ENCODE data around the gene ARHGAP31. TPM values are rescaled to one million over a fixed set of nuclear protein-coding genes. Genes with fewer than 3 reads are reported as not detected.

The ARHGAP31 gene
- total and polyA plus RNA-seq, 2 of the 8 experiments (the other 6 are each of a cell fraction or from before 2014, with no cell fraction given): 1.1 to 7.6 TPM

DNA sequence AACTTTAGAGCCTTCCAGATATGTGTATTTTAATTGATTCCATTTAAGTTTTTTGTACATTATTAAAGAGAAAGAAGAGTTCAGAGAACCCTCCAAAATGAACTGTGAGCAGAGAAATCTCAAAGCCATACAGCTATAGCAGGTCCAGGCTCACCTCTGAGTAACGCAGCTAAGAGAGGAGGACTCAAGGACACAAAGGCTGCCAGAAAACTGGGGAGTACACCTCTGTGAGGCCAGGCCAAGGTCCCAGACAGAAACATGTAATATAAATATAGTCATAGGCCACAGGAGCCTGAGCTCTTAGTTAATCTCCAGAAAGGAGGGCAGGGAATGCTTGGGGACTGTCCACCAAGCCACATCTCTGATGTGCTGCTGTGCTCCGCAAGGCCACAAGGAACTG is 102.7 kb downstream of the ARHGAP31 start:
- WGBS, 2 experiments (ENCODE audit: extremely low coverage in 1 of 2, insufficient coverage in 1 of 2, insufficient read length in 1 of 2, insufficient replicate concordance in 2 of 2, low coverage in 1 of 2, low lambda C conversion rate in 2 of 2, missing lambda C conversion rate in 1 of 2): 86% methylated on average over 2 of the region's 2 CpGs; no CpG with 5 or more reads in 1 of the 2 experiments
- H4K20me1 ChIP-seq (replicated peaks in 1 of 2; ENCODE audit: control insufficient read depth in 1 of 2, insufficient read depth in 2 of 2, low read length in 2 of 2): no peaks in the 10 kb centered on the region
- no peak for DNase-seq (ENCODE audit: low read depth in 1 of 2, low spot score in 2 of 2)
- H2BK12ac ChIP-seq (ENCODE audit: low read depth, low read length): 0 out of 2 replicates have a peak overlapping the region, but pooled peaks have one; percentile 34
- no peak overlapping the region for H3K23ac ChIP-seq (ENCODE audit: insufficient read length)
- H3K14ac ChIP-seq (ENCODE audit: insufficient read length): no peak overlapping the region
- TF ChIP-seq TEAD4 (IDR thresholded peaks at IDR 0.05; ENCODE audit: low read depth, low read length) (no peak), JUND (IDR thresholded peaks at IDR 0.05; ENCODE audit: low read length) (no peak), TAF7 (optimal IDR thresholded peaks at IDR 0.05; ENCODE audit: borderline replicate concordance, low read depth, low read length) (no peak), JUN (IDR thresholded peaks at IDR 0.05; ENCODE audit: low read depth, low read length) (no peak), CTBP2 (IDR thresholded peaks at IDR 0.05; ENCODE audit: borderline replicate concordance, insufficient read depth, insufficient read length, low read length) (no peak), BCL11A (IDR thresholded peaks at IDR 0.05; ENCODE audit: low read depth in 2 of 2, low read length in 2 of 2) (no peak), GABPA (IDR thresholded peaks at IDR 0.05; ENCODE audit: borderline replicate concordance, insufficient read depth, low read length) (no peak), SIRT6 (IDR thresholded peaks at IDR 0.05; ENCODE audit: low read length) (no peak), PHF8 (conservative IDR thresholded peaks at IDR 0.05; ENCODE audit: low read depth, low read length) (no peak), SRF (IDR thresholded peaks at IDR 0.05; ENCODE audit: low read depth, low read length) (no peak), ZNF274 (IDR thresholded peaks at IDR 0.05; ENCODE audit: borderline replicate concordance, extremely low read depth, low read length) (no peak), SP2 (IDR thresholded peaks at IDR 0.05; ENCODE audit: low read length) (no peak)
- TF ChIP-seq, protein P1, sequence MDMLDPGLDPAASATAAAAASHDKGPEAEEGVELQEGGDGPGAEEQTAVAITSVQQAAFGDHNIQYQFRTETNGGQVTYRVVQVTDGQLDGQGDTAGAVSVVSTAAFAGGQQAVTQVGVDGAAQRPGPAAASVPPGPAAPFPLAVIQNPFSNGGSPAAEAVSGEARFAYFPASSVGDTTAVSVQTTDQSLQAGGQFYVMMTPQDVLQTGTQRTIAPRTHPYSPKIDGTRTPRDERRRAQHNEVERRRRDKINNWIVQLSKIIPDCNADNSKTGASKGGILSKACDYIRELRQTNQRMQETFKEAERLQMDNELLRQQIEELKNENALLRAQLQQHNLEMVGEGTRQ (IDR thresholded peaks at IDR 0.05; ENCODE audit: low read length): no peak
- H3K4me1 ChIP-seq (replicated peaks in 1 of 4; ENCODE audit: control insufficient read depth in 3 of 4, insufficient read depth in 4 of 4, low read length in 3 of 4): peaks cover 3 to 22% (median 11%) of the 10 kb centered on the region in 4 experiments
- H3K36me3 ChIP-seq (ENCODE audit: control insufficient read depth in 2 of 4, insufficient read depth in 4 of 4, low read length in 3 of 4): no peaks in the 10 kb centered on the region
- H3K79me2 ChIP-seq (ENCODE audit: control insufficient read depth in 1 of 2, insufficient read depth in 2 of 2, low read length in 2 of 2): no peaks in the 10 kb centered on the region
- ChIA-PET POLR2A (ENCODE audit: partially characterized antibody) (interaction anchor here (1.1 to 1.3 kb wide), 3 partner anchors 20 to 93 kb away, joined by 3 to 4 read pairs (median 4); no protein-coding TSS in a partner anchor), CTCF (ENCODE audit: partially characterized antibody) (interaction anchor here (0.6 to 3.3 kb wide), 8 partner anchors 8 to 513 kb away, joined by 3 to 13 read pairs (median 3); no protein-coding TSS in a partner anchor)
- H3K56ac ChIP-seq (replicated peaks; ENCODE audit: insufficient read length, low read depth, low read length): no peak overlapping the region
- H2AK5ac ChIP-seq (ENCODE audit: low read depth, low read length): no peak overlapping the region
- H3K79me1 ChIP-seq (ENCODE audit: low read depth, low read length): no peaks in the 10 kb centered on the region; the same call in 1 of the 2 replicates
- no peaks in the 10 kb centered on the region for H3K9me3 ChIP-seq (ENCODE audit: insufficient read depth in 2 of 2, low read depth in 1 of 2, low read length in 1 of 2)
- H3K18ac ChIP-seq (ENCODE audit: extremely low read depth, low read length): no peak overlapping the region; the same call in 1 of the 2 replicates
- H2BK15ac ChIP-seq (ENCODE audit: low read length): no peak overlapping the region
- H3K23me2 ChIP-seq (ENCODE audit: low read depth, low read length): no peaks in the 10 kb centered on the region
- no peak overlapping the region for H3K27ac ChIP-seq (ENCODE audit: low read depth, low read length)
- no peak overlapping the region for H3K4me3 ChIP-seq (ENCODE audit: extremely low read depth in 1 of 4, insufficient read depth in 2 of 4, low read depth in 3 of 4, low read length in 4 of 4)
- no peak overlapping the region for H3K4me2 ChIP-seq (ENCODE audit: insufficient read depth in 1 of 2, low read depth in 2 of 2, low read length in 2 of 2)
- H3K27me3 ChIP-seq (replicated peaks in 1 of 4; ENCODE audit: control insufficient read depth in 3 of 4, extremely low read depth in 1 of 4, insufficient read depth in 3 of 4, low read length in 3 of 4): no peaks in the 10 kb centered on the region
- no peak overlapping the region for H3K9ac ChIP-seq (replicated peaks in 1 of 4; ENCODE audit: extremely low read depth in 1 of 4, low read depth in 3 of 4, low read length in 3 of 4)
- FAIRE-seq: no peak
- H2BK120ac ChIP-seq (replicated peaks; ENCODE audit: low read depth, low read length): no peak overlapping the region
- peak overlapping the region; percentile 13 for H4K5ac ChIP-seq (ENCODE audit: insufficient read length, low read depth, low read length)
- no peak overlapping the region for H4K8ac ChIP-seq (ENCODE audit: extremely low read depth, insufficient read depth, low read length)
- peak overlapping the region; percentile 80 for H4K91ac ChIP-seq (replicated peaks; ENCODE audit: insufficient read length, low read length)
- no peak overlapping the region for H3K4ac ChIP-seq (replicated peaks; ENCODE audit: insufficient read length, low read depth, low read length)
- H2BK5ac ChIP-seq (ENCODE audit: low read depth, low read length): peak overlapping the region; percentile 31; the same call in 1 of the 2 replicates
- no peak overlapping the region for H2AFZ ChIP-seq (ENCODE audit: low read length)
- H2BK20ac ChIP-seq (ENCODE audit: low read length): peak overlapping the region; percentile 74; the same call in 1 of the 2 replicates

Measured in H1 (cell line).